ENCODE results near the gene OLFM4.

The OLFM4 gene

DNA sequence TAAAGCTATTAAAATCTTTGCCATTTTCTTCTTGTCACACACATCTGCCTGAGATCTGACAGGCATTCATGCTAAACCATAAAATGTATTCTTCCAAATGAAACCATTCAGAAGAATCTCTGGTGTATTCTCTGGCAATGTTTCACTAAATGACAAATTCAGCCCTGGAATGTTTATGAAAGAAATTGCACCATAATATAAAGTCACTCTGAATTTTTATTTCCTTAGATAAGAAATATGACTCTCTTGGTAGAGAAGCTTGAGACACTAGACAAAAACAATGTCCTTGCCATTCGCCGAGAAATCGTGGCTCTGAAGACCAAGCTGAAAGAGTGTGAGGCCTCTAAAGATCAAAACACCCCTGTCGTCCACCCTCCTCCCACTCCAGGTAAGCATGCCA lies 14.3 kb downstream of the OLFM4 start:
- Histone ChIP-seq H3K9ac (ENCODE audit: low read depth, low read length) (no peak overlapping the region), H3K4me1 (ENCODE audit: insufficient read depth, low read length) (no peaks in the 10 kb centered on the region), H3K79me2 (ENCODE audit: insufficient read depth, low read length) (no peaks in the 10 kb centered on the region), H3K36me3 (ENCODE audit: insufficient read depth, low read length) (no peaks in the 10 kb centered on the region), H3K4me3 (ENCODE audit: low read depth in 1 of 2, low read length in 2 of 2) (no peak overlapping the region), H3K27ac (ENCODE audit: low read length) (no peak overlapping the region), H3K9me3 (ENCODE audit: insufficient read depth, low read length, severe bottlenecking) (no peaks in the 10 kb centered on the region), H4K20me1 (ENCODE audit: insufficient read depth, low read length) (no peaks in the 10 kb centered on the region), H2AFZ (ENCODE audit: low read depth, low read length) (no peak overlapping the region), H3K27me3 (ENCODE audit: insufficient read depth, low read length, poor library complexity) (peaks cover 3% of the 10 kb centered on the region), H3K4me2 (ENCODE audit: insufficient read depth, low read length) (no peak overlapping the region)
- no peak for DNase-seq
- TF ChIP-seq, protein P1, sequence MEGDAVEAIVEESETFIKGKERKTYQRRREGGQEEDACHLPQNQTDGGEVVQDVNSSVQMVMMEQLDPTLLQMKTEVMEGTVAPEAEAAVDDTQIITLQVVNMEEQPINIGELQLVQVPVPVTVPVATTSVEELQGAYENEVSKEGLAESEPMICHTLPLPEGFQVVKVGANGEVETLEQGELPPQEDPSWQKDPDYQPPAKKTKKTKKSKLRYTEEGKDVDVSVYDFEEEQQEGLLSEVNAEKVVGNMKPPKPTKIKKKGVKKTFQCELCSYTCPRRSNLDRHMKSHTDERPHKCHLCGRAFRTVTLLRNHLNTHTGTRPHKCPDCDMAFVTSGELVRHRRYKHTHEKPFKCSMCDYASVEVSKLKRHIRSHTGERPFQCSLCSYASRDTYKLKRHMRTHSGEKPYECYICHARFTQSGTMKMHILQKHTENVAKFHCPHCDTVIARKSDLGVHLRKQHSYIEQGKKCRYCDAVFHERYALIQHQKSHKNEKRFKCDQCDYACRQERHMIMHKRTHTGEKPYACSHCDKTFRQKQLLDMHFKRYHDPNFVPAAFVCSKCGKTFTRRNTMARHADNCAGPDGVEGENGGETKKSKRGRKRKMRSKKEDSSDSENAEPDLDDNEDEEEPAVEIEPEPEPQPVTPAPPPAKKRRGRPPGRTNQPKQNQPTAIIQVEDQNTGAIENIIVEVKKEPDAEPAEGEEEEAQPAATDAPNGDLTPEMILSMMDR (IDR thresholded peaks at IDR 0.05; ENCODE audit: borderline replicate concordance, extremely low read depth, low read length, poor library complexity, severe bottlenecking): no peak
- no peak for TF ChIP-seq EZH2 (IDR thresholded peaks at IDR 0.05; ENCODE audit: borderline replicate concordance, low read depth, low read length, severe bottlenecking)
- ATAC-seq (ENCODE audit: insufficient read depth, low read depth): no peak

DNA sequence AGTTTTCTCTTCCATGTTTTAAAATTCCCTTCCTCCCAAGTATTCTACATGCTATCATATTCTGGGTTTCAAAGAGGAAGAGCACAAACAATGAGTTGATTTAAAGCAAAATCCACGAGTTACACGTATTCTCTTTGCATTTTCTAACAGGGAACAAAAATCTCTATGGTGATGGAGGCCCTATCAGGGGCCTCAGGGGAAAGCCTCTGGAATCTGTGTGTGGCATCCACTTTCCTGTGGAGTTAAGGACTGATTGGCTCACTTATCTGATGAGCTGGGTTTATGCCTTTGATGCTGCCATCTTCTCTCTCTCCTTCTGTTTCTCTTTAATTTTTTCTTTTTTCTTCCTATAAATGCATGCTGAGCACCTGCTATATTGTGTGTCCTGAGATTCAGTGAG lies 14.8 kb downstream of the OLFM4 start:
- TF ChIP-seq, protein P1 (IDR thresholded peaks at IDR 0.05; ENCODE audit: borderline replicate concordance, extremely low read depth, low read length, poor library complexity, severe bottlenecking): no peak
- Histone ChIP-seq H4K20me1 (ENCODE audit: insufficient read depth, low read length) (no peaks in the 10 kb centered on the region), H3K4me2 (ENCODE audit: insufficient read depth, low read length) (no peak overlapping the region), H3K4me1 (ENCODE audit: insufficient read depth, low read length) (no peaks in the 10 kb centered on the region), H3K9ac (ENCODE audit: low read depth, low read length) (no peak overlapping the region), H2AFZ (ENCODE audit: low read depth, low read length) (no peak overlapping the region), H3K4me3 (ENCODE audit: low read depth in 1 of 2, low read length in 2 of 2) (no peak overlapping the region), H3K27me3 (ENCODE audit: insufficient read depth, low read length, poor library complexity) (peaks cover 3% of the 10 kb centered on the region), H3K27ac (ENCODE audit: low read length) (no peak overlapping the region), H3K9me3 (ENCODE audit: insufficient read depth, low read length, severe bottlenecking) (no peaks in the 10 kb centered on the region), H3K36me3 (ENCODE audit: insufficient read depth, low read length) (no peaks in the 10 kb centered on the region), H3K79me2 (ENCODE audit: insufficient read depth, low read length) (no peaks in the 10 kb centered on the region)
- no peak for DNase-seq
- no peak for ATAC-seq (ENCODE audit: insufficient read depth, low read depth)

DNA sequence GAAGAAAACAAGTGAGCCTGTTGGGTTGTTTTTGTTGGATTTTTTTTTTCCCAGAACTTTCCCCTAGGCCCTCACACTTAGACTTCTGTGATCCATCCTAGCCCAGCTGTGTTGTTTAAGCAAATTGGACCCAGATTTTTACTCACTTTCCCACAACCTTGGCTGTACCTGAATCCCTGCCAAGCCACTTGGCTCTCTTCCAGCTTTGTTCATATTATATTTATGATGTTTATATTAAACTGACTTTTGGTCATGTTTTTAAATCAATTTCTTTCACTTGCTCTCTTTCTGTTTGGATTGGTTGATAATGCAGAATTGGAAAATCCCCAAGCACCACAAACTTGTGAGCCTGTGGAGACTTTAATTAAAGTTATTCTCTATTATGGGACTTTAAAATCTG lies 16.6 kb downstream of the OLFM4 start:
- Histone ChIP-seq H3K9me3 (ENCODE audit: insufficient read depth, low read length, severe bottlenecking) (no peaks in the 10 kb centered on the region), H3K4me2 (ENCODE audit: insufficient read depth, low read length) (no peak overlapping the region), H3K79me2 (ENCODE audit: insufficient read depth, low read length) (no peaks in the 10 kb centered on the region), H3K9ac (ENCODE audit: low read depth, low read length) (no peak overlapping the region), H3K27ac (ENCODE audit: low read length) (no peak overlapping the region), H3K4me1 (ENCODE audit: insufficient read depth, low read length) (no peaks in the 10 kb centered on the region), H4K20me1 (ENCODE audit: insufficient read depth, low read length) (no peaks in the 10 kb centered on the region), H3K27me3 (ENCODE audit: insufficient read depth, low read length, poor library complexity) (peaks cover 3% of the 10 kb centered on the region), H3K36me3 (ENCODE audit: insufficient read depth, low read length) (no peaks in the 10 kb centered on the region), H3K4me3 (ENCODE audit: low read depth in 1 of 2, low read length in 2 of 2) (no peak overlapping the region), H2AFZ (ENCODE audit: low read depth, low read length) (no peak overlapping the region)
- DNase-seq: no peak
- ATAC-seq (ENCODE audit: insufficient read depth, low read depth): no peak
- no peak for TF ChIP-seq EZH2 (IDR thresholded peaks at IDR 0.05; ENCODE audit: borderline replicate concordance, low read depth, low read length, severe bottlenecking)
- TF ChIP-seq, protein P1 (IDR thresholded peaks at IDR 0.05; ENCODE audit: borderline replicate concordance, extremely low read depth, low read length, poor library complexity, severe bottlenecking): no peak

DNA sequence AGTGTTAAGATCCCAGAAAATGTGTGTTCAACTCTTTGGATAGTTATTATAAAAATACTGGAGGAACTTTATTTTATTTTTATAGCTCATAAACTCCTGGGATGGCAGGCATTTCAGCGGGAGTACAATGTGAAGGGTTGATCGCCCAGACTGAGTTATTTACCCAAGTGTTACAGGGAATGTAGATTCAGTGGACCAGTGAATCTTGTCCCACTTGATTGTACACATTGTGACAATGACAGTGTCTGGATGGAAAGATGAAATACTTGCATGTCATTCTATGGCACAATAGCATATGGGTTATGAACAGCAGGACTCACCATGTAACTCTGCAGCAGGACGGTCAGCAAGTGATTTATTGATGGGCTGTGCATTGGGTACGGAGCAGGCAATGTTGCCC lies 20.3 kb downstream of the OLFM4 start:
- no peak overlapping the region for H2AFZ ChIP-seq (ENCODE audit: low read depth, low read length)
- H3K4me3 ChIP-seq (ENCODE audit: low read depth in 1 of 2, low read length in 2 of 2): no peak overlapping the region
- H3K27me3 ChIP-seq (ENCODE audit: insufficient read depth, low read length, poor library complexity): peaks cover 3% of the 10 kb centered on the region
- H3K27ac ChIP-seq (ENCODE audit: low read length): no peak overlapping the region
- no peaks in the 10 kb centered on the region for H3K9me3 ChIP-seq (ENCODE audit: insufficient read depth, low read length, severe bottlenecking)
- H3K9ac ChIP-seq (ENCODE audit: low read depth, low read length): no peak overlapping the region
- TF ChIP-seq, protein P1 (IDR thresholded peaks at IDR 0.05; ENCODE audit: borderline replicate concordance, extremely low read depth, low read length, poor library complexity, severe bottlenecking): no peak
- no peak for TF ChIP-seq EZH2 (IDR thresholded peaks at IDR 0.05; ENCODE audit: borderline replicate concordance, low read depth, low read length, severe bottlenecking)
- ATAC-seq (ENCODE audit: insufficient read depth, low read depth) (no peak), DNase-seq (no peak)
- H3K4me1 ChIP-seq (ENCODE audit: insufficient read depth, low read length): no peaks in the 10 kb centered on the region
- no peak overlapping the region for H3K4me2 ChIP-seq (ENCODE audit: insufficient read depth, low read length)
- no peaks in the 10 kb centered on the region for H3K36me3 ChIP-seq (ENCODE audit: insufficient read depth, low read length)
- no peaks in the 10 kb centered on the region for H3K79me2 ChIP-seq (ENCODE audit: insufficient read depth, low read length)
- H4K20me1 ChIP-seq (ENCODE audit: insufficient read depth, low read length): no peaks in the 10 kb centered on the region
